ENCODE data around the gene SCEL.
"Not testable (repeated sequence)": the region's sequence is repeated elsewhere in the genome, so short reads cannot be mapped to it uniquely, and the experiment has no call there.

SCEL gene

DNA sequence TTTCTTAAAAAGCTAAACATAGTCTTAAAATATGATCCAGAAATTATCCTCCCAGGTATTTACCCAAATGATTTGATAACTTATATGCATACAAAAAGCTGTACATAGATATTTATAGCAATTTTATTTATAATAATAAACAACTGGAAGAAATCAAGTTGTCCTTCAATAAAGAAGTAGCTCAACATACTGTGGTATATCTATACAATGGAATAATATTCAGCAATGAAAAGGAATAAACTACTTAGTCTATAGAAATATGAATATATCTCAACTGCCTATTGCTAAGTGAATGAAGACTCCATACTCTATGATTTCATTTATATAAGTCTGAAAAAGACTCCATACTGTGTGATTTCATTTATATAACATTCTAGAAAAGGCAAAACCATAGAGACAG, 114.9 kb downstream of the SCEL start:
- H3K36me3 Mint-ChIP-seq, result no peaks in the 10 kb centered on the region

DNA sequence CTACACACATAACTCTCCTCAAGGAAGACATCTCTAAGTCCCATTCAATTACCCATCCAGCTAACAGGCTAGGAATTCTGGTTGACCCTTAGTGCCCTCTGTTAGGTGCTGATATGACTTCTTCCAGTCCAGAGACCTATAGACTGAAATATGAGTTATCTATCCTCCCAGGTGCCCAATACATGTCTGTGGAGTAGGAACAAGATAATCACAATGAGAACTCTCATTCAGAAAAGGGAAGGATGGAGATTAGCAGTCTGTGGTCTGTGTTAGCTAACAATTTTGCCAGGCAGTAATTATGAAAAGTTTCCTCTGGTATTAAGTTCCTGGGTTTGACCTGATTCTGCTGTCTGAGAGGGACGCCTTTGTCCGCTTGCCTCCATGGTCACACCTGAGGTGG, 117.8 kb downstream of the SCEL start:
- no peaks in the 10 kb centered on the region for H3K36me3 Mint-ChIP-seq
- DNase-seq (ENCODE audit: low spot score in 2 of 2), result no peak
- no peaks in the 10 kb centered on the region for H3K9me3 Mint-ChIP-seq
- H3K27ac Mint-ChIP-seq, result no peak overlapping the region
- no peaks in the 10 kb centered on the region for H3K4me1 Mint-ChIP-seq
- H3K4me3 Mint-ChIP-seq, result no peak overlapping the region
- no peak for ATAC-seq

More for the DNA sequence above, 114.9 kb downstream of the SCEL start:
- H3K4me3 Mint-ChIP-seq, result no peak overlapping the region
- H3K27ac Mint-ChIP-seq, result no peak overlapping the region
- ATAC-seq, result no peak
- no peak for DNase-seq (ENCODE audit: low spot score in 2 of 2)
- H3K9me3 Mint-ChIP-seq, result no peaks in the 10 kb centered on the region
- no peaks in the 10 kb centered on the region for H3K4me1 Mint-ChIP-seq

GRCh38 chr13:77660016-77660415, 124.5 kb downstream of the SCEL start:
- not testable (repeated sequence) for H3K27ac Mint-ChIP-seq; ATAC-seq; H3K36me3 Mint-ChIP-seq; H3K4me1 Mint-ChIP-seq; DNase-seq (ENCODE audit: low spot score in 2 of 2); H3K9me3 Mint-ChIP-seq; H3K4me3 Mint-ChIP-seq

DNA sequence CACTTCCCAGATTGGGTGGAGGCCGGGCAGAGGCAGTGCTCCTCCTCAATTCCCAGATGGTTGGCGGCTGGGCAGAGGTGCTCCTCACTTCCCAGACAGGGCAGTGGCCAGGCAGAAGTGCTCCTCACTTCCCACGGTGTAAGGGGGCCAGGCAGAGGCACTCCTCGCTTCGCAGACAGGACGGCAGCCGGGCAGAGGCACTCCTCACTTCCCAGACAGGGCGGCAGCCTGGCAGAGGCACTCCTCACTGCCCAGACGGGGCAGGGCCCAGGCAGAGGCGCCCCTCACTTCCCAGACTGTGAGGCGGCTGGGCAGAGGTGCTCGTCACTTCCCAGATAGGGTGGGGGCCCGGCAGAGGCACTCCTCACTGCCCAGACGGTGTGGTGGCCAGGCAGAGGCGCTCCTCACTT, 125.3 kb downstream of the SCEL start:
- Mint-ChIP-seq H3K9me3 (no peaks in the 10 kb centered on the region), H3K4me3 (no peak overlapping the region), H3K27ac (no peak overlapping the region), H3K36me3 (no peaks in the 10 kb centered on the region), H3K4me1 (no peaks in the 10 kb centered on the region)
- DNase-seq (ENCODE audit: low spot score in 2 of 2) (no peak), ATAC-seq (no peak)

GRCh38 chr13:77662301-77662700, 126.8 kb downstream of the SCEL start:
- H3K4me1 Mint-ChIP-seq; DNase-seq (ENCODE audit: low spot score in 2 of 2); H3K9me3 Mint-ChIP-seq; H3K36me3 Mint-ChIP-seq; ATAC-seq; H3K27ac Mint-ChIP-seq; H3K4me3 Mint-ChIP-seq: not testable (repeated sequence)

DNA sequence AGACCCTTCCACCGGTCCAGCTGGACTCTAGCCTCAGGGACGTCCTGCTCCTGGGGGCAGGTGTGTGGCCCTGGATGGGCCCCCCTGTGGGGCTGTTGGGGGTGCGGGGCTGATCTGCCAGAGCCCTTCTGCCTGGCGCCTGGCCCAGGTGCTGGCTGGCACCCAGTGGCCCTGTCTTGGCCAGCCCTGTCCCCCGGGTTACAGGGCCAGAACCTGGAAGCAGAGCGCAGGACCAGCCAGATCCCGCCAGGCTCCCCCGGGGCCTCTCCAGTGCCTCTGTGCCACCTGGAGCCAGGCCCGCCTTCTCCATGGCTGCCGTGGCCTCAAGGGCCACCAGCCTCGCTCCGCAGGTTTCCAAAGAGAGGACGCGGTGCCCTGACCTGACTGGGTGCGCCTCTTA, 127.3 kb downstream of the SCEL start:
- H3K9me3 Mint-ChIP-seq; ATAC-seq; H3K4me3 Mint-ChIP-seq; DNase-seq (ENCODE audit: low spot score in 2 of 2); H3K36me3 Mint-ChIP-seq; H3K27ac Mint-ChIP-seq; H3K4me1 Mint-ChIP-seq: not testable (repeated sequence)

GRCh38 chr13:77674852-77675251, 139.3 kb downstream of the SCEL start:
- DNase-seq (ENCODE audit: low spot score in 2 of 2) (no peak), ATAC-seq (no peak)
- Mint-ChIP-seq H3K4me1 (peaks cover 6% of the 10 kb centered on the region), H3K9me3 (peaks cover 5% of the 10 kb centered on the region), H3K36me3 (no peaks in the 10 kb centered on the region), H3K4me3 (no peak overlapping the region), H3K27ac (no peak overlapping the region)

DNA sequence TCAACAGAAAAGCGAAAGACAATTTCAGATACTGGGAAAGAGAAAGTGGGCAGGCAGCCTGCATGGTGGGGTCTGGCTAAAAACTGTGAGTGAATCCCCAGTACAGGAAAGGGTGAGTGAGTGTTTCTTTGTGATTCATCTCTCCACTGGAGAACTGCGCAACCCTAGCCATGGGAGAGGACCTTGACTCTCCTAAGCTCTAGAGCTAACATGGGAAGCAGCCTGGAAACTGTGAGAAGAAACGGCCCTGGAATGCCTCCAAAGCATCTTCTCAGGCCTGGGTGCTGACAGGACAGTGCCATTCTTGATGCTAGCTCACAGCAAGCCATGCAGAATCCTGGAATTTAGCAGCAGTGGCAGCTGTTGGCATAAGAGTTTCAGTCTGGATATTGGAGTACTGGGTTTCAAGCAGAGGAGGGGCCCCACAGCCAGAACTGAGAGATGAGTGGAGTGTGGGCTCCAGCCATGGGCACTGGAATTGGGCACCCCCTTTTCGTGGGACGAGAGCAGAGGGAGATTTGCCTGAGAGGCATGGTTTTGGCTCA, 143.3 kb downstream of the SCEL start:
- ATAC-seq (no peak), DNase-seq (ENCODE audit: low spot score in 2 of 2) (no peak)
- no peaks in the 10 kb centered on the region for H3K36me3 Mint-ChIP-seq
- no peak overlapping the region for H3K27ac Mint-ChIP-seq
- no peak overlapping the region for H3K4me3 Mint-ChIP-seq
- H3K9me3 Mint-ChIP-seq, result no peaks in the 10 kb centered on the region
- no peaks in the 10 kb centered on the region for H3K4me1 Mint-ChIP-seq

DNA sequence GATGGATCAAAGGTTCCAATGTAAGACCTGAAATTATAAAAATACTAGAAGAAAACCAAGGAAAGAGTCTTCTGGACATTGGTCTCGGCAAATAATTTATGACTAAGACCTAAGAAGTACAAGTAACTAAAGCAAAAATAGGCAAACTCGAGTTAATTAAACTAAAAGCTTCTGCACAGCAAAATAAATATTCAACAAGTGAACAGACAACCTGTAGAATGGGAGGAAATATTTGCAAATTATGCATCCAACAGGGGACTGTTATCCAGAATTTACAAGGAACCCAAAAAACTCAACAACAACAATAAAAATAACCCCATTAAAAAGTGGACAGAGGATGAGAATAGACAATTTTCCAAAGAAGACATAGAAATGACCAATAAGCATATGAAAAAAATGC, 152.3 kb downstream of the SCEL start:
- DNase-seq (ENCODE audit: low spot score in 2 of 2) (no peak), ATAC-seq (no peak)
- Mint-ChIP-seq H3K27ac (no peak overlapping the region), H3K36me3 (no peaks in the 10 kb centered on the region), H3K9me3 (no peaks in the 10 kb centered on the region), H3K4me1 (no peaks in the 10 kb centered on the region), H3K4me3 (no peak overlapping the region)

DNA sequence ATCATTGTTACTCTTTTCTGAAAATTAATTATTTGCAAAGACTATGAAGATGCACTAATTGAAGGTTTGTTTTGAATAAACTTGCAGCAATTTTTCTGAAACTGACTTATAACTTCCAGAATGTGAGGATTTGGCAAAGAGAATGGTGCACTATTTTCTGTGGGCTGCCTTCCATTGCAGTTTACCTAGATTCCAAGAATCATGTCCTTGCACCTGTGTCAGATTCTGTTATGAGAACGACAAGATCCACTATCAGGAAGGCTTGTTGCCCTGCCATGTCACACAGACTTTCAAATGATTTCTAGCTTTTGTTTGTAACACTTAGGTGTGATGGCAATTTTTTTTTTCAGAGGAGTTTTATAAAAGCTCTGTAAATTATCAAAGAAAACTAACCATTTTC, 156.4 kb downstream of the SCEL start:
- no peak overlapping the region for H3K4me3 Mint-ChIP-seq

DNA sequence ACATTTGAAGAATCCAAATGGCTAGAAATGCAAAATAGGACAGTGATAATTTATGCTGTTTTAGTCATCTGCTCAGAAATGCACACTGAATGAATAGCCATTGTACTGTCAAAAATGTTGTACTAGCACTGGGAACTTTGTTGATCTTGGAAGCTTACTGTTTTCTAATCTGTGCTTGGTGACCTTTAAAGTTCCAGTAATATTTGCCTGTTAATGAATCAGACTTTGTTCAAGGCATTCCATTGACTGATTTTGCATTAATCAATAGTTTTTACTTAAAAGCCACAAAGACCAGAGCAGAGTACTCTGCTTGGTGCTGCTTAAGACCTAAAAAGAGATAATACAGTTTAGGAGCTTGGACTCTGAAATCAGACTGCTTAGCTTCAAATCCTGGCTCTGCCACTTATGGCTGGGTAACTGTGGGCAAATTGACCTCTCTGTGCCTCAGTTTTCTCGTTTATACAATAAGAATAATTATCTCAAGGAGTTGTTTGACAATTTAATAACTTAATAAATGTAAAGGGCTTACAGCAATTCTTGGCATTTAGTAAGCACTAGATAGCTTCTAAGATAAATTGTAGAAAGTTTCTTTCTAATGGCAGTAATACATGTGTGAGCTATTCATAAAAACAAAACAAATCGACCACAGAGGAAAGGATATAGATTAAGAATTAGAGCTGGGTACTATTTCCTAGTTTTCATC, 157.4 kb downstream of the SCEL start:
- Mint-ChIP-seq H3K9me3 (no peaks in the 10 kb centered on the region), H3K4me1 (peaks cover 13% of the 10 kb centered on the region), H3K4me3 (no peak overlapping the region), H3K27ac (no peak overlapping the region), H3K36me3 (no peaks in the 10 kb centered on the region)
- DNase-seq (ENCODE audit: low spot score in 2 of 2), result no peak
- ATAC-seq, result no peak

More for the DNA sequence above, 156.4 kb downstream of the SCEL start:
- Mint-ChIP-seq H3K9me3 (no peaks in the 10 kb centered on the region), H3K4me1 (peaks cover 9% of the 10 kb centered on the region), H3K27ac (no peak overlapping the region), H3K36me3 (no peaks in the 10 kb centered on the region)
- DNase-seq (ENCODE audit: low spot score in 2 of 2) (no peak), ATAC-seq (no peak)

DNA sequence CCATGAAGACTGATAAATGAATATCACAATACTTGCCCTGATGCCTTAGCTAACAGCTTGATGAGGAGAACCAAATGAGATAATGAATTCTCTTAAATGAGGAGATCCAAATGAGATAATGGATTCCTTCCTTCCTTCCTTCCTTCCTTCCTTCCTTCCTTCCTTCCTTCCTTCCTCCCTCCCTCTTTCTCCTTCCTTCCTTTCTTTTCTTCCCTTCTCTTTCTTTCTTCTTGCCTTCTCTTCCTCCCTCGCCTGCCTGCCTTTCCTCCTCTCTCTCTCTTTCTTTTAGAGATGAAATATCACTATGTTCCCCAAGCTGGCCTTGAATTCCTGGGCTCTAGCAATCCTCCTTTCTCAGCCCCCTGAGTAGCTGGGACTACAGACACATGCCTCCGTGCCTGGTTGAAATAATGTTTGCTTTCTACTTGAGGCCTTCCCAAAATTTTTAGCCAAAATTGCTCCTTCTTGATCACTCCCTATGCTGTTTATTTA, 158.0 kb downstream of the SCEL start:
- Mint-ChIP-seq H3K4me3 (no peak overlapping the region), H3K36me3 (peaks cover 1% of the 10 kb centered on the region), H3K9me3 (no peaks in the 10 kb centered on the region), H3K4me1 (peaks cover 13% of the 10 kb centered on the region), H3K27ac (no peak overlapping the region)
- DNase-seq (ENCODE audit: low spot score in 2 of 2) (no peak), ATAC-seq (no peak)
